ENCODE results near the gene RBMS3.

- TF ChIP-seq TARDBP (IDR thresholded peaks at IDR 0.05) (no peak), SUZ12 (IDR thresholded peaks at IDR 0.05) (no peak), BHLHE40 (IDR thresholded peaks at IDR 0.05; ENCODE audit: borderline replicate concordance) (no peak)
These were observed 12.2 kb upstream of the RBMS3 start for GRCh38 chr3:29268651-29269050.

Measured in HEK293T (cell line).